GM12878 (cell line): ENCODE data around the gene DTNA. TPM values are rescaled to one million over a fixed set of nuclear protein-coding genes. Genes with fewer than 3 reads are reported as not detected.

Experiments
- ATAC-seq: fragments of 200-7000 bp; cut with Tn5 transposase; 3 replicates; pipeline ENCODE4 v1.9.1; 2020; ENCODE audit warnings: mild to moderate bottlenecking, moderate library complexity
- BruUV-seq: library from RNA; stranded (reverse); fragments of 400-500 nt; replicated peaks from 2 replicates; lab custom pipeline; 2021; lab: Mats Ljungman, UMichigan
- CTCF ChIA-PET: fragments of 300-600 bp; sonication (Branson Sonifier 250); formaldehyde crosslinking; extraction: SDS; loops from one replicate; lab custom pipeline; 2021; ENCODE audit warnings: inconsistent platforms; lab: Yijun Ruan, JAX
- POLR2A ChIA-PET: fragments of 350-600 bp; formaldehyde crosslinking; extraction: SDS; loops from one replicate; lab custom pipeline; 2021; ENCODE audit warnings: inconsistent platforms; lab: Charles Lee
- RAD21 ChIA-PET: fragments of 300-600 bp; sonication (Branson Sonifier 250); formaldehyde crosslinking; loops from one replicate; lab custom pipeline; 2023; ENCODE audit warnings: antibody characterized with exemption; ENCODE audit not compliant: unreplicated experiment; lab: Charles Lee
- SMC1A ChIA-PET: fragments of 300-600 bp; sonication (Branson Sonifier 250); formaldehyde crosslinking; loops from one replicate; lab custom pipeline; 2023; ENCODE audit not compliant: unreplicated experiment, uncharacterized antibody; lab: Charles Lee
- DNase-seq: peaks from one replicate; pipeline ENCODE4 v3.0.0-alpha.2; 2011; ENCODE audit warnings: low read depth, low spot score
- FAIRE-seq: peaks from 3 replicates; lab custom pipeline; 2011; peaks lifted over from hg19 to GRCh38; lab: Jason Lieb, UNC
- H2AFZ ChIP-seq: 2 replicates; pipeline ENCODE4 v1.6.0; 2011; ENCODE audit warnings: low read depth, low read length, control low read depth; ENCODE audit not compliant: control insufficient read depth
- H3K27ac ChIP-seq: 2 replicates; pipeline ENCODE4 v1.5.1; 2011; ENCODE audit warnings: control low read depth; ENCODE audit not compliant: control insufficient read depth, insufficient read depth
- H3K27me3 ChIP-seq, 2 experiments: replicated peaks in 1 of 2; 2 replicates each; pipeline versions ENCODE4 v1.6.0 to v1.6.1; 2011; ENCODE audit warnings: low read length in 1 of 2; ENCODE audit not compliant: control insufficient read depth in 2 of 2, insufficient read depth in 2 of 2
- H3K36me3 ChIP-seq, 2 experiments: 2 replicates each; pipeline ENCODE4 v1.5.1; 2011; ENCODE audit warnings: low read length in 1 of 2; ENCODE audit not compliant: control insufficient read depth in 2 of 2, insufficient read depth in 2 of 2
- H3K4me1 ChIP-seq: 2 replicates; pipeline ENCODE4 v1.6.1; 2011; ENCODE audit warnings: mild to moderate bottlenecking, low read length, moderate library complexity, mixed read lengths; ENCODE audit not compliant: control insufficient read depth, insufficient read depth
- H3K4me2 ChIP-seq: 2 replicates; pipeline ENCODE4 v1.6.0; 2011; ENCODE audit warnings: control low read depth; ENCODE audit not compliant: control insufficient read depth, insufficient read depth
- H3K4me3 ChIP-seq: fragments of 200-600 bp; sonication (generic); 2 replicates; pipeline ENCODE4 v1.5.1; 2016
- H3K79me2 ChIP-seq: 2 replicates; pipeline ENCODE4 v1.6.0; 2011; ENCODE audit warnings: low read length; ENCODE audit not compliant: control insufficient read depth, insufficient read depth
- H3K9ac ChIP-seq: 2 replicates; pipeline ENCODE4 v1.8.0; 2011; ENCODE audit warnings: low read length, control low read depth, mixed read lengths; ENCODE audit not compliant: control insufficient read depth, insufficient read depth
- H3K9me3 ChIP-seq: replicated peaks from 3 replicates; pipeline ENCODE4 v1.5.1; 2011; ENCODE audit warnings: mild to moderate bottlenecking, low read length; ENCODE audit not compliant: control insufficient read depth, insufficient read depth
- H4K20me1 ChIP-seq: 2 replicates; pipeline ENCODE4 v1.6.0; 2011; ENCODE audit not compliant: control insufficient read depth, insufficient read depth
- MAX ChIP-seq: IDR thresholded peaks from 2 replicates; pipeline ENCODE4 v1.6.1; 2012; ENCODE audit warnings: low read depth, low read length, improper control_type of control experiment
- ZBTB4 ChIP-seq: fragments of 450-650 bp; formaldehyde crosslinking; IDR thresholded peaks from 2 replicates; pipeline ENCODE4 v1.4.0; 2022; ENCODE audit warnings: mild to moderate bottlenecking, moderate library complexity
- ZNF687 ChIP-seq: fragments of 450-650 bp; IDR thresholded peaks from 2 replicates; pipeline ENCODE4 v1.6.1; 2017; ENCODE audit warnings: mild to moderate bottlenecking, moderate library complexity
- WGBS: methylation state at CpG from one replicate; pipeline ENCODE4 v1.1.6; 2016; ENCODE audit warnings: low lambda C conversion rate; ENCODE audit not compliant: insufficient replicate concordance, insufficient coverage; ENCODE audit errors: missing lambda C conversion rate; 5-methylcytosine and 5-hydroxymethylcytosine counted together
- in situ Hi-C: fragments of 300-500 bp; cut with MboI; formaldehyde crosslinking; loops from 9 replicates; pipeline ENCODE4 v1.14.3; 2018; ENCODE audit warnings: mixed read lengths
- intact Hi-C: fragments of 100-400 bp; cut with micrococcal nuclease; formaldehyde crosslinking; loops from one replicate; pipeline ENCODE4 v1.14.2; 2022; ENCODE audit not compliant: unreplicated experiment
- polyA plus RNA-seq, 11 experiments: library from polyadenylated mRNA; depleted of rRNA in 4 of 11; unstranded in 6 of 11; stranded (reverse) in 5 of 11; fragments of >200 nt; fragmentation: Nextera tagmentation in 4 of 11; fragmentation: Illumina TruSeq in 1 of 11; extraction: Ambion mirVana in 4 of 11; extraction: Trizol in 1 of 11; gene quantifications; 1 replicate in 1 of 11; 2 replicates in 10 of 11; pipeline versions ENCODE4 v1.2.1 to v1.2.3, GENCODE V29; 2011 to 2016; ENCODE audit warnings: inconsistent platforms in 2 of 11, missing spikeins in 2 of 11, low read depth in 1 of 11
- total RNA-seq, 4 experiments: library from RNA; depleted of rRNA in 3 of 4; stranded (reverse); fragments of >200 nt in 3 of 4; fragmentation: Illumina TruSeq in 1 of 4; extraction: Trizol in 1 of 4; gene quantifications; 2 replicates each; pipeline versions ENCODE4 v1.2.1 to v1.2.3, GENCODE V29; 2013 to 2021
- TF ChIP-seq, protein P1 (sequence below): fragments of 450-650 bp; formaldehyde crosslinking; IDR thresholded peaks from 2 replicates; pipeline ENCODE4 v1.4.0; 2020; ENCODE audit warnings: mild to moderate bottlenecking, moderate library complexity
- TF ChIP-seq, protein P2 (sequence below): fragments of 450-650 bp; IDR thresholded peaks from 2 replicates; pipeline ENCODE4 v1.6.1; 2018; ENCODE audit warnings: mild to moderate bottlenecking, low read depth, moderate library complexity; ENCODE audit not compliant: partially characterized antibody

Gene DTNA
- total and polyA plus RNA-seq, 10 of the 15 experiments (the other 5 are each of a cell fraction or from before 2014, with no cell fraction given) = 0.26 to 8.6 (median 0.53) TPM

DNA sequence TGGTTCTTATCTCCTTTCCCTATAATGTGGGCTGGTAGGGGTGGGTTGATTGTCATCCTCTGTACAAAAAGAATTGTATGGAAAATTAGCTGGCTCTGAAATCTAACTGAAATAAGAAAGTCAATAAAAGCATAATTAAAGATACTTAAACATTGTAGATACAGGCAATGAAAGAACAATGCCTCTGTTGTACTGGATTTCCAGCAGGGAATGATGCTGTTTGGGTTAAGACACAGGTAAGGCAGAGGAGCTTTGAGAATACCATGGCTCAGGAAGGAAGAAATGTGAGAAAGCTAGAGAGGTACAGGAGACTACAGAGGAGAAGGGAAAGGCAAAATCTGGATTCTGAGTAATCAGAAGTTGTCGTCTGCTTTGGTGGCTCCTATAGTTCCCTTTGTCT is 10.1 kb downstream of the DTNA start (continued):
- TF ChIP-seq ZNF687 = no peak
- TF ChIP-seq, all 136 proteins: peak for 0

DNA sequence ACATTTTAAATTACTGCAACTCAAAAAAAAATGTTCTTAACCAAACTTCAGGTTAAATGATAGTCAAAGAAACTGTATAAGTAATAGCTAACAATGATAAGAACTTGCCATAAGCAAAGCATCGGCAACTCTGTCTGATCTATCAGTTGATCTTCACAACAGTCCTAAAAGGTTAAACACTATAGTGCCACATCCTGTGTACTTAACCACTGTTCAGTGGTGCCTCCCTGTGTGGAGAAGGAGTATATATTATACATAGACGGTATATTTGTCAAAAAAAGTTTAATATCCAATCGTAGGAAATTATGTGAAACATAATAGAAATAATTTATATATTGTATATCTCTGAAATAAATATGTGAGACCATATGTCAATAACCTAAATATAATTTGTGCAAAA is 13.0 kb downstream of the DTNA start:
- intact Hi-C loops (no loop called here), in situ Hi-C loops (no loop called here)
- H3K4me3 ChIP-seq = no peak overlapping the region
- ChIA-PET SMC1A (interaction anchor here (1.2 to 4.7 kb wide), 4 partner anchors 49 to 601 kb away, joined by 3 to 50 read pairs (median 4); no protein-coding TSS in a partner anchor), POLR2A (no interaction called here), CTCF (interaction anchor here (0.7 to 6.5 kb wide), 4 partner anchors 16 to 82 kb away, joined by 3 to 51 read pairs (median 4); no protein-coding TSS in a partner anchor), RAD21 (interaction anchor here (5.8 kb wide), 1 partner anchor 61 kb away, joined by 29 read pairs; no protein-coding TSS in a partner anchor)
- H3K27me3 ChIP-seq = no peaks in the 10 kb centered on the region
- no peaks in the 10 kb centered on the region for H3K9me3 ChIP-seq
- FAIRE-seq (no peak), DNase-seq (no peak), ATAC-seq (no peak)
- no peak overlapping the region for H3K9ac ChIP-seq
- no peak overlapping the region for H3K27ac ChIP-seq
- H2AFZ ChIP-seq = no peak overlapping the region
- H3K36me3 ChIP-seq = no peaks in the 10 kb centered on the region
- H3K79me2 ChIP-seq = no peaks in the 10 kb centered on the region
- BruUV-seq = no TSS peak
- H4K20me1 ChIP-seq = no peaks in the 10 kb centered on the region
- 18% methylated on average over 3 of the region's 3 CpGs for WGBS
- no peaks in the 10 kb centered on the region for H3K4me1 ChIP-seq
- H3K4me2 ChIP-seq = no peak overlapping the region
- TF ChIP-seq ZBTB4 (CRISPR knock-in tag) (no peak), MAX (no peak)
- TF ChIP-seq, protein P1, sequence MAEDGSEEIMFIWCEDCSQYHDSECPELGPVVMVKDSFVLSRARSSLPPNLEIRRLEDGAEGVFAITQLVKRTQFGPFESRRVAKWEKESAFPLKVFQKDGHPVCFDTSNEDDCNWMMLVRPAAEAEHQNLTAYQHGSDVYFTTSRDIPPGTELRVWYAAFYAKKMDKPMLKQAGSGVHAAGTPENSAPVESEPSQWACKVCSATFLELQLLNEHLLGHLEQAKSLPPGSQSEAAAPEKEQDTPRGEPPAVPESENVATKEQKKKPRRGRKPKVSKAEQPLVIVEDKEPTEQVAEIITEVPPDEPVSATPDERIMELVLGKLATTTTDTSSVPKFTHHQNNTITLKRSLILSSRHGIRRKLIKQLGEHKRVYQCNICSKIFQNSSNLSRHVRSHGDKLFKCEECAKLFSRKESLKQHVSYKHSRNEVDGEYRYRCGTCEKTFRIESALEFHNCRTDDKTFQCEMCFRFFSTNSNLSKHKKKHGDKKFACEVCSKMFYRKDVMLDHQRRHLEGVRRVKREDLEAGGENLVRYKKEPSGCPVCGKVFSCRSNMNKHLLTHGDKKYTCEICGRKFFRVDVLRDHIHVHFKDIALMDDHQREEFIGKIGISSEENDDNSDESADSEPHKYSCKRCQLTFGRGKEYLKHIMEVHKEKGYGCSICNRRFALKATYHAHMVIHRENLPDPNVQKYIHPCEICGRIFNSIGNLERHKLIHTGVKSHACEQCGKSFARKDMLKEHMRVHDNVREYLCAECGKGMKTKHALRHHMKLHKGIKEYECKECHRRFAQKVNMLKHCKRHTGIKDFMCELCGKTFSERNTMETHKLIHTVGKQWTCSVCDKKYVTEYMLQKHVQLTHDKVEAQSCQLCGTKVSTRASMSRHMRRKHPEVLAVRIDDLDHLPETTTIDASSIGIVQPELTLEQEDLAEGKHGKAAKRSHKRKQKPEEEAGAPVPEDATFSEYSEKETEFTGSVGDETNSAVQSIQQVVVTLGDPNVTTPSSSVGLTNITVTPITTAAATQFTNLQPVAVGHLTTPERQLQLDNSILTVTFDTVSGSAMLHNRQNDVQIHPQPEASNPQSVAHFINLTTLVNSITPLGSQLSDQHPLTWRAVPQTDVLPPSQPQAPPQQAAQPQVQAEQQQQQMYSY (CRISPR knock-in tag) = no peak
- TF ChIP-seq, protein P2, sequence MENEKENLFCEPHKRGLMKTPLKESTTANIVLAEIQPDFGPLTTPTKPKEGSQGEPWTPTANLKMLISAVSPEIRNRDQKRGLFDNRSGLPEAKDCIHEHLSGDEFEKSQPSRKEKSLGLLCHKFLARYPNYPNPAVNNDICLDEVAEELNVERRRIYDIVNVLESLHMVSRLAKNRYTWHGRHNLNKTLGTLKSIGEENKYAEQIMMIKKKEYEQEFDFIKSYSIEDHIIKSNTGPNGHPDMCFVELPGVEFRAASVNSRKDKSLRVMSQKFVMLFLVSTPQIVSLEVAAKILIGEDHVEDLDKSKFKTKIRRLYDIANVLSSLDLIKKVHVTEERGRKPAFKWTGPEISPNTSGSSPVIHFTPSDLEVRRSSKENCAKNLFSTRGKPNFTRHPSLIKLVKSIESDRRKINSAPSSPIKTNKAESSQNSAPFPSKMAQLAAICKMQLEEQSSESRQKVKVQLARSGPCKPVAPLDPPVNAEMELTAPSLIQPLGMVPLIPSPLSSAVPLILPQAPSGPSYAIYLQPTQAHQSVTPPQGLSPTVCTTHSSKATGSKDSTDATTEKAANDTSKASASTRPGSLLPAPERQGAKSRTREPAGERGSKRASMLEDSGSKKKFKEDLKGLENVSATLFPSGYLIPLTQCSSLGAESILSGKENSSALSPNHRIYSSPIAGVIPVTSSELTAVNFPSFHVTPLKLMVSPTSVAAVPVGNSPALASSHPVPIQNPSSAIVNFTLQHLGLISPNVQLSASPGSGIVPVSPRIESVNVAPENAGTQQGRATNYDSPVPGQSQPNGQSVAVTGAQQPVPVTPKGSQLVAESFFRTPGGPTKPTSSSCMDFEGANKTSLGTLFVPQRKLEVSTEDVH = no peak
